ENCODE results near the gene ATP6V0A4. TPM values are rescaled to one million over a fixed set of nuclear protein-coding genes. Genes with fewer than 3 reads are reported as not detected.

The ATP6V0A4 gene
- total RNA-seq, 3 donors from 2014 or later: 2.6 to 4.7 TPM; not detected in 1

DNA sequence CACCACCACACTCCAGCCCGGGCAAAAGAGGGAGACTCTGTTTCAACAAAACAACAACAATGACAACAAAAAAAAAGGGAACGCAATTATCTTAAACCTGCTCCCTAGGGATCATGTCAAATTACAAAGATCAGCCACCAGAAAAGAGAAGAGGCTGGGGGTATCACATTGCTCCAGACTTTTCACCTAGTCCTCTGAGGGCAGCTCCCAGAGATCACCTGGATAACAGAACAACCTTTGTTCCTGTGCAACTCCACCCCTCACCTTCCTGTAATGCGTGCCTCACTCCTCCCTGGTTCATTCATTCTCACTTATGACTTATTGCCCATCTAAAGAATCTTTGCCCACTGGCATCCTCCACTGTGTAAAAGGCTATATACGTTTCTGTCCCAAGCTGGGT, 128.6 kb downstream of the ATP6V0A4 start:
- H3K9me3 ChIP-seq: no peaks in the 10 kb centered on the region
- intact Hi-C loops (cut with DNase I; ENCODE audit: low total_unique reads): no loop called here
- no peaks in the 10 kb centered on the region for H3K4me1 ChIP-seq
- H3K4me3 ChIP-seq: no peak overlapping the region
- no peaks in the 10 kb centered on the region for H3K36me3 ChIP-seq
- no peaks in the 10 kb centered on the region for H3K27me3 ChIP-seq
- no peak for DNase-seq (ENCODE audit: low spot score in 2 of 2)
- TF ChIP-seq POLR2A (IDR thresholded peaks at IDR 0.05): no peak
- no peak overlapping the region for H3K27ac ChIP-seq

DNA sequence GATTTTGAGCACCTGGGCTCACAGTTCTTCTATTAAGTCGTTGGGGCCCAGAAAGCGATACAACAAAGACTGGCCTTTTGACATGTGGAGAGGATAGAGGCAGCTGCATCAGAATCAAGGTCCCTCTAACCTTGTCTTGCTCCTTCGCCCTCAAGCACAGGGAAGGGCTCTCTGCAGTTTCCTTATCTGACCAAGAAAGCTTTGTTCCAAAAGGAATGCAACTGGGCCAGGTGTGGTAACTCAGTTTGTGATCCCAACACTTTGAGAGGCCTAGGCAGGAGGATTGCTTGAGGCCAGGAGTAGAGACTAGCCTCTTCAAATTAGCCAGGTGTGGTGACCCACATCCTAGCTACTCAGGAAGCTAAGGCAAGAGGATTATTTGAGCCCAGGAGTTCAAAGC, 129.1 kb downstream of the ATP6V0A4 start:
- intact Hi-C loops (cut with DNase I; ENCODE audit: low total_unique reads): no loop called here
- Histone ChIP-seq H3K27ac (no peak overlapping the region), H3K4me1 (no peaks in the 10 kb centered on the region), H3K27me3 (no peaks in the 10 kb centered on the region), H3K36me3 (no peaks in the 10 kb centered on the region), H3K4me3 (no peak overlapping the region), H3K9me3 (no peaks in the 10 kb centered on the region)
- TF ChIP-seq, protein P1, sequence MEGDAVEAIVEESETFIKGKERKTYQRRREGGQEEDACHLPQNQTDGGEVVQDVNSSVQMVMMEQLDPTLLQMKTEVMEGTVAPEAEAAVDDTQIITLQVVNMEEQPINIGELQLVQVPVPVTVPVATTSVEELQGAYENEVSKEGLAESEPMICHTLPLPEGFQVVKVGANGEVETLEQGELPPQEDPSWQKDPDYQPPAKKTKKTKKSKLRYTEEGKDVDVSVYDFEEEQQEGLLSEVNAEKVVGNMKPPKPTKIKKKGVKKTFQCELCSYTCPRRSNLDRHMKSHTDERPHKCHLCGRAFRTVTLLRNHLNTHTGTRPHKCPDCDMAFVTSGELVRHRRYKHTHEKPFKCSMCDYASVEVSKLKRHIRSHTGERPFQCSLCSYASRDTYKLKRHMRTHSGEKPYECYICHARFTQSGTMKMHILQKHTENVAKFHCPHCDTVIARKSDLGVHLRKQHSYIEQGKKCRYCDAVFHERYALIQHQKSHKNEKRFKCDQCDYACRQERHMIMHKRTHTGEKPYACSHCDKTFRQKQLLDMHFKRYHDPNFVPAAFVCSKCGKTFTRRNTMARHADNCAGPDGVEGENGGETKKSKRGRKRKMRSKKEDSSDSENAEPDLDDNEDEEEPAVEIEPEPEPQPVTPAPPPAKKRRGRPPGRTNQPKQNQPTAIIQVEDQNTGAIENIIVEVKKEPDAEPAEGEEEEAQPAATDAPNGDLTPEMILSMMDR (IDR thresholded peaks at IDR 0.05): no peak
- TF ChIP-seq POLR2A (IDR thresholded peaks at IDR 0.05) (no peak), POLR2AphosphoS5 (IDR thresholded peaks at IDR 0.05) (no peak)
- no peak for DNase-seq (ENCODE audit: low spot score in 2 of 2)

DNA sequence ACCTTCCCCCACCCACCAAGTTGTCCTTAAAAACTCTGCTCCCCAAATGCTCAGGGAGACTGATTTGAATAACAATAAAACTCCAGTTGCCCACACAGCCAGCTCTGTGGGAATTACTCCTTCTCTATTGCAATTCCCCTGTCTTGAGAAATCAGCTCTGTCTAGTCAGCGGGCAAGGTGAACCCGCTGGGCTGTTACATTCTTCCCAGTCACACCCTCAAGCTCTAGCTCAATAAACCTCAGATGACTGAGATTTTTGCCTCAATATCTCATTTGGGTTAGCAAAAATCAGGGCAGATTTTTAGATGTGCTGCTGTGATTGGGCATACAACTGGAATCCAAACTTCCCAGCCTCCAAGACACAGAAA, 129.8 kb downstream of the ATP6V0A4 start:
- Histone ChIP-seq H3K4me1 (no peaks in the 10 kb centered on the region), H3K27ac (no peak overlapping the region), H3K4me3 (no peak overlapping the region), H3K27me3 (no peaks in the 10 kb centered on the region), H3K9me3 (no peaks in the 10 kb centered on the region), H3K36me3 (no peaks in the 10 kb centered on the region)
- DNase-seq (ENCODE audit: low spot score in 2 of 2): no peak
- intact Hi-C loops (cut with DNase I; ENCODE audit: low total_unique reads): no loop called here
- TF ChIP-seq POLR2A (IDR thresholded peaks at IDR 0.05) (no peak), POLR2AphosphoS5 (IDR thresholded peaks at IDR 0.05) (no peak)
- TF ChIP-seq, protein P1 (IDR thresholded peaks at IDR 0.05): no peak

DNA sequence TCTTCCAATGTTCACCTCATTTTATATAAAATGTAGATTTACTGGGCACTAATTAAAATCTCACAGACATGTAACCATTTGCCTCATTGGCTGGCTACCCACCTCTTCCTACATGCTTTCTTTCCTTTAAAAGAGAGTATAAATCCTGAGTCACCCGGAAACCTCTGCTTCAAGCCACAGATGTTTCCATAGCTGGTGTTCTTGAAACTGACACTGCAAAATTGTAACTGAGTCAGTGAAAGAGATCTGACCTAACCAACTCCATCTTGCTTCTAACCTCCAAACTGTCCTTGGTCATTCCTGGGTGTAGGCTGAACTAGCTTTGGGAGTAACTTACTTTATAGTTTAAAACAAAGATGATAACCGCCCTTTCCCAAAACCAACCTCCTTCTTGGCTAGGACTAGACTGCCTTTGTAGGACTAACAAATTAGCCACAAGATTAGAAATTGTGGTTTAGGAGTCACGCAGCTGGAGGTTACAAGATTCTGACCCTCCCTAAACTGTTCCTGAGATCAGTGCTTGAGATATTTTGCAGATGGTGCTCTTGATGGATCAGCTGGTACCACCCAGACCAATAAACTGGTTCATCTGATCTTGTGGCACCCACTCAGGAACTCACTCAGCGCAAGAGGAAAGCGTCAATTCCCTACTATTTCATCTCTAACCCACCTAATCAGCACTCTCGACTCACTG, 130.3 kb downstream of the ATP6V0A4 start:
- intact Hi-C loops (cut with DNase I; ENCODE audit: low total_unique reads): no loop called here
- Histone ChIP-seq H3K27ac (no peak overlapping the region), H3K4me1 (no peaks in the 10 kb centered on the region), H3K9me3 (no peaks in the 10 kb centered on the region), H3K4me3 (no peak overlapping the region), H3K36me3 (no peaks in the 10 kb centered on the region), H3K27me3 (no peaks in the 10 kb centered on the region)
- no peak for TF ChIP-seq POLR2AphosphoS5 (IDR thresholded peaks at IDR 0.05)
- TF ChIP-seq, protein P1 (IDR thresholded peaks at IDR 0.05): no peak
- TF ChIP-seq POLR2A (IDR thresholded peaks at IDR 0.05): no peak
- DNase-seq (ENCODE audit: low spot score in 2 of 2): no peak

DNA sequence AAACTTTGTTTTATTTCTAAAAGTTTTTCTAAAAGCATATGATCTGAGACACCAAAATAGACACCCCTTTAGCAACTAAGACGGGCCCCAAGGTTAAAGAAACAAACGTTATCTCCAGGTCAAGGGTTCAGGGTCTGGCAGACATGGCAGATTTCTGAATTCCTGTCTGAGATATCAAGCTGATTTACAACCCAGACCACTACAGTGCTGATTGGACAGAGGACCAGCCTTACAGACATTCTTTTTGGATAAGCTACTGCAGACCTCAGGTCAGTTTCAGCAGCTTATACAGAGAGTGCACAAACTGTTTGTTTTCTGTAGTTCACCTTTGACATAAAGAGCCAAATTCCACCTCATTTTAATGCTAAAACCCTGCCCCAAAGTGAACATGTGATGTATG, 131.6 kb downstream of the ATP6V0A4 start:
- no peaks in the 10 kb centered on the region for H3K4me1 ChIP-seq
- no peaks in the 10 kb centered on the region for H3K36me3 ChIP-seq
- no peak for TF ChIP-seq POLR2AphosphoS5 (IDR thresholded peaks at IDR 0.05)
- TF ChIP-seq POLR2A (IDR thresholded peaks at IDR 0.05): no peak
- TF ChIP-seq, protein P1 (IDR thresholded peaks at IDR 0.05): no peak
- H3K9me3 ChIP-seq: no peaks in the 10 kb centered on the region
- intact Hi-C loops (cut with DNase I; ENCODE audit: low total_unique reads): no loop called here
- no peak overlapping the region for H3K4me3 ChIP-seq
- DNase-seq (ENCODE audit: low spot score in 2 of 2): no peak
- no peak overlapping the region for H3K27ac ChIP-seq
- no peaks in the 10 kb centered on the region for H3K27me3 ChIP-seq

Data from breast epithelium (tissue), 4 donors.